ENCODE results near the gene LOXL1.

GRCh38 chr15:73948396-73948795 lies 22.1 kb downstream of the LOXL1 start:
- TF ChIP-seq CTCF (IDR thresholded peaks at IDR 0.05; ENCODE audit: low read length) (no peak), EZH2 (IDR thresholded peaks at IDR 0.05; ENCODE audit: borderline replicate concordance, low read length) (no peak)
